Activated T-cell treated with anti-CD3 and anti-CD28 coated beads, Interleukin-2, amount 50 U/mL, for 24 hours (primary cell): ENCODE measurements around the gene NCAPD2.
A peak's percentile ranks its signal among the peaks of the same experiment; 100 is the strongest.

Experiments used
- DNase-seq: peaks from one replicate; pipeline ENCODE4 v3.0.0-alpha.2; 2020
- H3K27ac Mint-ChIP-seq: 2 replicates; pipeline ENCODE4 v1.8.0; 2020; ENCODE audit warnings: mild to moderate bottlenecking, mixed read lengths
- H3K27me3 Mint-ChIP-seq: 2 replicates; pipeline ENCODE4 v1.8.0; 2020; ENCODE audit warnings: mixed read lengths
- H3K36me3 Mint-ChIP-seq: 2 replicates; pipeline ENCODE4 v1.8.0; 2020; ENCODE audit warnings: low read depth, mixed read lengths
- H3K4me1 Mint-ChIP-seq: 2 replicates; pipeline ENCODE4 v1.8.0; 2020; ENCODE audit warnings: low read depth, mixed read lengths
- H3K4me3 Mint-ChIP-seq: 2 replicates; pipeline ENCODE4 v1.8.0; 2020; ENCODE audit warnings: mild to moderate bottlenecking, moderate library complexity, mixed read lengths
- H3K9me3 Mint-ChIP-seq: 2 replicates; pipeline ENCODE4 v1.8.0; 2020; ENCODE audit warnings: mixed read lengths

Gene NCAPD2

GRCh38 chr12:6493497-6494257, at the start of gene NCAPD2:
Gene NCAPD2 (plus strand): TSS chr12:6494102. CDS start chr12:6495099, 997 bp downstream.
- Mint-ChIP-seq H3K9me3 (no peaks in the 10 kb centered on the region), H3K4me3 (peak within 1 kb of the TSS; percentile 98), H3K36me3 (peaks cover 80% of the 10 kb centered on the region), H3K4me1 (peaks cover 42% of the 10 kb centered on the region), H3K27ac (peak within 1 kb of the TSS; percentile 100), H3K27me3 (no peaks in the 10 kb centered on the region)
- peak; percentile 93 for DNase-seq

- peak; percentile 70 for DNase-seq
- Mint-ChIP-seq H3K9me3 (no peaks in the 10 kb centered on the region), H3K36me3 (peaks cover 48% of the 10 kb centered on the region), H3K27ac (peak within 1 kb of the TSS; percentile 99), H3K4me3 (peak within 1 kb of the TSS; percentile 98), H3K27me3 (no peaks in the 10 kb centered on the region), H3K4me1 (peaks cover 85% of the 10 kb centered on the region)
These were observed 48.9 kb upstream of the NCAPD2 start, which contains the start of gene CD27 for GRCh38 chr12:6444704-6445688. Gene CD27 (plus strand): TSS chr12:6444955. CDS start chr12:6445096, 141 bp downstream.

GRCh38 chr12:6450091-6450868, 43.6 kb upstream of the NCAPD2 start:
- Mint-ChIP-seq H3K36me3 (peaks cover 87% of the 10 kb centered on the region), H3K4me1 (peaks cover 83% of the 10 kb centered on the region), H3K27ac (peak overlapping the region; percentile 99), H3K9me3 (no peaks in the 10 kb centered on the region), H3K27me3 (no peaks in the 10 kb centered on the region), H3K4me3 (peak overlapping the region; percentile 98)
- peak; percentile 46 for DNase-seq

- DNase-seq = no peak
- H3K4me1 Mint-ChIP-seq = peaks cover 80% of the 10 kb centered on the region
- H3K4me3 Mint-ChIP-seq = peak overlapping the region; percentile 98
- H3K27ac Mint-ChIP-seq = peak overlapping the region; percentile 99
- H3K9me3 Mint-ChIP-seq = no peaks in the 10 kb centered on the region
- no peaks in the 10 kb centered on the region for H3K27me3 Mint-ChIP-seq
- H3K36me3 Mint-ChIP-seq = peaks cover 85% of the 10 kb centered on the region
These were observed 43.0 kb upstream of the NCAPD2 start for GRCh38 chr12:6450869-6451347.

- Mint-ChIP-seq H3K4me1 (peaks cover 76% of the 10 kb centered on the region), H3K27me3 (no peaks in the 10 kb centered on the region), H3K9me3 (no peaks in the 10 kb centered on the region), H3K27ac (peak within 1 kb of the TSS; percentile 99), H3K4me3 (peak within 1 kb of the TSS; percentile 98), H3K36me3 (peaks cover 85% of the 10 kb centered on the region)
- DNase-seq = peak; percentile 84
These were observed 42.3 kb upstream of the NCAPD2 start, which contains the start of gene TAPBPL for GRCh38 chr12:6451348-6452244. Gene TAPBPL (plus strand): TSS chr12:6452042. CDS start chr12:6452249, 207 bp downstream.

GRCh38 chr12:6452245-6452943, 41.5 kb upstream of the NCAPD2 start:
- peak overlapping the region; percentile 99 for H3K27ac Mint-ChIP-seq
- H3K4me3 Mint-ChIP-seq = peak overlapping the region; percentile 98
- peaks cover 75% of the 10 kb centered on the region for H3K4me1 Mint-ChIP-seq
- no peaks in the 10 kb centered on the region for H3K9me3 Mint-ChIP-seq
- H3K27me3 Mint-ChIP-seq = no peaks in the 10 kb centered on the region
- H3K36me3 Mint-ChIP-seq = peaks cover 85% of the 10 kb centered on the region
- DNase-seq = no peak

- peaks cover 85% of the 10 kb centered on the region for H3K36me3 Mint-ChIP-seq
- peak overlapping the region; percentile 98 for H3K4me3 Mint-ChIP-seq
- peak; percentile 67 for DNase-seq
- H3K9me3 Mint-ChIP-seq = no peaks in the 10 kb centered on the region
- peaks cover 72% of the 10 kb centered on the region for H3K4me1 Mint-ChIP-seq
- H3K27ac Mint-ChIP-seq = peak overlapping the region; percentile 99
- no peaks in the 10 kb centered on the region for H3K27me3 Mint-ChIP-seq
These were observed 40.8 kb upstream of the NCAPD2 start for GRCh38 chr12:6452944-6453630.

- peak overlapping the region; percentile 86 for H3K27ac Mint-ChIP-seq
- H3K36me3 Mint-ChIP-seq = peaks cover 96% of the 10 kb centered on the region
- peaks cover 81% of the 10 kb centered on the region for H3K4me1 Mint-ChIP-seq
- H3K4me3 Mint-ChIP-seq = no peak overlapping the region
- no peaks in the 10 kb centered on the region for H3K9me3 Mint-ChIP-seq
- H3K27me3 Mint-ChIP-seq = no peaks in the 10 kb centered on the region
- peak; percentile 31 for DNase-seq
These were observed 36.5 kb upstream of the NCAPD2 start for GRCh38 chr12:6457220-6457945.

GRCh38 chr12:6458281-6459003, 35.5 kb upstream of the NCAPD2 start:
- H3K27ac Mint-ChIP-seq = peak overlapping the region; percentile 82
- DNase-seq = peak; percentile 32
- peaks cover 83% of the 10 kb centered on the region for H3K4me1 Mint-ChIP-seq
- no peaks in the 10 kb centered on the region for H3K27me3 Mint-ChIP-seq
- H3K4me3 Mint-ChIP-seq = no peak overlapping the region
- peaks cover 96% of the 10 kb centered on the region for H3K36me3 Mint-ChIP-seq
- H3K9me3 Mint-ChIP-seq = no peaks in the 10 kb centered on the region

GRCh38 chr12:6459004-6459337, 34.9 kb upstream of the NCAPD2 start:
- Mint-ChIP-seq H3K27me3 (no peaks in the 10 kb centered on the region), H3K36me3 (peaks cover 96% of the 10 kb centered on the region), H3K27ac (peak overlapping the region; percentile 82), H3K4me3 (no peak overlapping the region), H3K4me1 (peaks cover 83% of the 10 kb centered on the region), H3K9me3 (no peaks in the 10 kb centered on the region)
- no peak for DNase-seq

- peak overlapping the region; percentile 81 for H3K4me3 Mint-ChIP-seq
- no peaks in the 10 kb centered on the region for H3K27me3 Mint-ChIP-seq
- H3K36me3 Mint-ChIP-seq = peaks cover 97% of the 10 kb centered on the region
- H3K27ac Mint-ChIP-seq = peak overlapping the region; percentile 98
- H3K9me3 Mint-ChIP-seq = no peaks in the 10 kb centered on the region
- DNase-seq = peak; percentile 74
- peaks cover 85% of the 10 kb centered on the region for H3K4me1 Mint-ChIP-seq
These were observed 33.0 kb upstream of the NCAPD2 start for GRCh38 chr12:6460751-6461371.
